H9 (cell line): Measurements from ENCODE around the gene CDKN2C. TPM values are rescaled to one million over a fixed set of nuclear protein-coding genes. Genes with fewer than 3 reads are reported as not detected.

ENCODE experiments used
- DNase-seq: peaks from one replicate; pipeline ENCODE4 v3.0.0-alpha.2; 2017
- H2AFZ ChIP-seq: one replicate; pipeline ENCODE4 v1.6.1; 2013; ENCODE audit warnings: mild to moderate bottlenecking, low read length, control low read depth, moderate library complexity
- H2AK5ac ChIP-seq: 2 replicates; pipeline ENCODE4 v1.6.1; 2013; ENCODE audit warnings: low read length, control low read depth, mixed read lengths; ENCODE audit not compliant: insufficient read length
- H2BK120ac ChIP-seq: one replicate; pipeline ENCODE4 v1.6.1; 2013; ENCODE audit warnings: low read depth, mild to moderate bottlenecking, low read length, control low read depth, inconsistent platforms; ENCODE audit not compliant: poor library complexity, severe bottlenecking
- H2BK12ac ChIP-seq: 2 replicates; pipeline ENCODE4 v1.6.1; 2013; ENCODE audit warnings: low read length, control low read depth, mixed read lengths, low read depth; ENCODE audit not compliant: insufficient read length
- H2BK15ac ChIP-seq: 2 replicates; pipeline ENCODE4 v1.6.1; 2013; ENCODE audit warnings: low read depth, low read length, control low read depth
- H2BK20ac ChIP-seq: one replicate; pipeline ENCODE4 v1.6.1; 2013; ENCODE audit warnings: low read depth, mild to moderate bottlenecking, low read length, control low read depth, inconsistent platforms; ENCODE audit not compliant: poor library complexity, severe bottlenecking
- H2BK5ac ChIP-seq: 2 replicates; pipeline ENCODE4 v1.6.1; 2013; ENCODE audit warnings: low read length, control low read depth, mixed read lengths; ENCODE audit not compliant: insufficient read length
- H3K14ac ChIP-seq: 2 replicates; pipeline ENCODE4 v1.6.1; 2013; ENCODE audit warnings: low read length, control low read depth; ENCODE audit not compliant: insufficient read depth
- H3K18ac ChIP-seq: 2 replicates; pipeline ENCODE4 v1.6.1; 2013; ENCODE audit warnings: low read depth, mild to moderate bottlenecking, mixed read lengths, low read length, control low read depth; ENCODE audit not compliant: insufficient read length
- H3K23ac ChIP-seq: 2 replicates; pipeline ENCODE4 v1.6.1; 2013; ENCODE audit warnings: low read length, control low read depth, mixed read lengths, low read depth; ENCODE audit not compliant: insufficient read length
- H3K23me2 ChIP-seq: 2 replicates; pipeline ENCODE4 v1.6.1; 2013; ENCODE audit warnings: low read depth, mild to moderate bottlenecking, mixed read lengths, low read length, control low read depth; ENCODE audit not compliant: insufficient read length, poor library complexity, severe bottlenecking
- H3K27ac ChIP-seq: 2 replicates; pipeline ENCODE4 v1.5.1; 2013; ENCODE audit warnings: low read length, control low read depth, mixed read lengths, low read depth; ENCODE audit not compliant: insufficient read length
- H3K27me3 ChIP-seq: 2 replicates; pipeline ENCODE4 v1.6.1; 2013; ENCODE audit warnings: low read length, control low read depth, inconsistent platforms; ENCODE audit not compliant: insufficient read depth
- H3K4ac ChIP-seq: 2 replicates; pipeline ENCODE4 v1.6.1; 2013; ENCODE audit warnings: low read depth, mild to moderate bottlenecking, control low read depth, inconsistent platforms, low read length, moderate library complexity
- H3K4me1 ChIP-seq: 2 replicates; pipeline ENCODE4 v1.6.1; 2013; ENCODE audit warnings: low read length, control low read depth, inconsistent platforms; ENCODE audit not compliant: insufficient read depth
- H3K4me2 ChIP-seq: 2 replicates; pipeline ENCODE4 v1.6.1; 2013; ENCODE audit warnings: low read length, control low read depth, mixed read lengths; ENCODE audit not compliant: insufficient read length, insufficient read depth
- H3K56ac ChIP-seq: 2 replicates; pipeline ENCODE4 v1.6.1; 2013; ENCODE audit warnings: low read depth, mild to moderate bottlenecking, mixed read lengths, low read length, control low read depth; ENCODE audit not compliant: insufficient read length
- H3K79me1 ChIP-seq: 2 replicates; pipeline ENCODE4 v1.6.1; 2013; ENCODE audit warnings: low read depth, mild to moderate bottlenecking, moderate library complexity, low read length, control low read depth, inconsistent platforms; ENCODE audit not compliant: insufficient read depth, poor library complexity, severe bottlenecking
- H3K79me2 ChIP-seq: 2 replicates; pipeline ENCODE4 v1.6.1; 2013; ENCODE audit warnings: low read length, control low read depth, inconsistent platforms; ENCODE audit not compliant: insufficient read depth
- H3K9ac ChIP-seq: 2 replicates; pipeline ENCODE4 v1.6.1; 2013; ENCODE audit warnings: low read length, control low read depth, mixed read lengths; ENCODE audit not compliant: insufficient read length; ENCODE audit errors: extremely low read depth
- H3K9me3 ChIP-seq: one replicate; pipeline ENCODE4 v1.6.1; 2013; ENCODE audit warnings: low read depth, low read length, inconsistent platforms; ENCODE audit not compliant: control insufficient read depth
- H3T11ph ChIP-seq: one replicate; pipeline ENCODE4 v1.6.1; 2013; ENCODE audit warnings: mild to moderate bottlenecking, low read length, control low read depth, inconsistent platforms
- H4K20me1 ChIP-seq: one replicate; pipeline ENCODE4 v1.6.1; 2013; ENCODE audit not compliant: control insufficient read depth, insufficient read length, insufficient read depth
- H4K5ac ChIP-seq: 2 replicates; pipeline ENCODE4 v1.6.1; 2013; ENCODE audit warnings: low read depth, mild to moderate bottlenecking, mixed read lengths, low read length, control low read depth; ENCODE audit not compliant: insufficient read length
- H4K8ac ChIP-seq: replicated peaks from 2 replicates; pipeline ENCODE4 v1.6.1; 2013; ENCODE audit warnings: low read length, control low read depth, mixed read lengths, low read depth; ENCODE audit not compliant: insufficient read length
- H4K91ac ChIP-seq: 2 replicates; pipeline ENCODE4 v1.6.1; 2013; ENCODE audit warnings: low read depth, mild to moderate bottlenecking, moderate library complexity, mixed read lengths, low read length, control low read depth; ENCODE audit not compliant: insufficient read length
- H3K27ac Mint-ChIP-seq, 3 experiments: 2 replicates in 2 of 3; 3 replicates in 1 of 3; pipeline ENCODE4 v1.8.0; 2020 to 2021; ENCODE audit warnings: mixed read lengths in 3 of 3, mild to moderate bottlenecking in 1 of 3, moderate library complexity in 1 of 3
- H3K27me3 Mint-ChIP-seq: 2 replicates; pipeline ENCODE4 v1.8.0; 2021; ENCODE audit warnings: low read depth, mild to moderate bottlenecking, moderate library complexity, mixed read lengths
- H3K36me3 Mint-ChIP-seq, 3 experiments: 2 replicates in 2 of 3; 3 replicates in 1 of 3; pipeline ENCODE4 v1.8.0; 2020 to 2021; ENCODE audit warnings: low read depth in 3 of 3, mixed read lengths in 3 of 3; ENCODE audit not compliant: insufficient read depth in 1 of 3
- H3K4me1 Mint-ChIP-seq, 2 experiments: 2 replicates each; pipeline ENCODE4 v1.8.0; 2020; ENCODE audit warnings: mixed read lengths in 2 of 2
- H3K4me3 Mint-ChIP-seq, 2 experiments: 2 replicates in 1 of 2; 3 replicates in 1 of 2; pipeline ENCODE4 v1.8.0; 2020 to 2021; ENCODE audit warnings: mild to moderate bottlenecking in 2 of 2, mixed read lengths in 2 of 2, moderate library complexity in 1 of 2
- H3K9me3 Mint-ChIP-seq, 2 experiments: 2 replicates in 1 of 2; 3 replicates in 1 of 2; pipeline ENCODE4 v1.8.0; 2020; ENCODE audit warnings: mild to moderate bottlenecking in 2 of 2, mixed read lengths in 2 of 2, moderate library complexity in 1 of 2
- CTCF ChIP-seq: fragments of 200-600 bp; sonication (generic); conservative IDR thresholded peaks from 3 replicates; pipeline ENCODE4 v1.8.0; 2021; ENCODE audit warnings: antibody characterized with exemption, mild to moderate bottlenecking
- WGBS: extraction: QIAGEN DNeasy Blood & Tissue Kit; methylation state at CpG from one replicate; pipeline ENCODE4 v1.1.7; 2013; ENCODE audit warnings: missing lambda C conversion rate, low lambda C conversion rate, mixed read lengths; ENCODE audit not compliant: insufficient read length; ENCODE audit errors: extremely low coverage; 5-methylcytosine and 5-hydroxymethylcytosine counted together
- total RNA-seq: library from RNA; stranded (reverse); gene quantifications from 2 replicates; pipeline ENCODE4 v1.2.1, GENCODE V29; 2021

Gene CDKN2C
- total RNA-seq, 1 experiment from 2014 or later, result not detected

DNA sequence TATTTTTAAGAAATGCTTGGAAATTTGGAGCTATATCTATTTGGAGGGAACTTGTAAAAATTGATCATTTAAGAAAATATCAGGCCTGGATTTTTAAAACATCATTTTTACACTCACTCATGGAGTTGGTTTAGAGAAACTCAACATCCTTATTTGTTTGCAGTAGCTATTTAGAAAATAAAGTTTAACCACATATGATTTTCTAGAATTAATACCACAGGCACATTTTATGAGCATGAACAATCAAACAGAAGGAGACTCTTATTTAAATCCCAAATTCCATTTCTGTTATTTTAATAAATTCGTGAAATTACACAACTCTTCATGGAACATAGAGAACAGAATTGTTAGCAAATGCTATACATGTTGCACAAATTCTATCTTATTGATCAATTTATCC, 3.2 kb downstream of the CDKN2C start:
- Histone ChIP-seq H2BK20ac (no peak overlapping the region), H3K23me2 (peaks cover 18% of the 10 kb centered on the region), H3T11ph (no peak overlapping the region), H3K18ac (no peak overlapping the region), H3K4me2 (no peak overlapping the region), H2AK5ac (no peak overlapping the region), H2BK120ac (no peak overlapping the region), H3K79me2 (no peaks in the 10 kb centered on the region), H4K91ac (no peak overlapping the region), H3K27me3 (peaks cover 65% of the 10 kb centered on the region), H3K9me3 (no peaks in the 10 kb centered on the region), H3K79me1 (no peaks in the 10 kb centered on the region), H3K4me1 (0 out of 2 replicates have a peak, but pooled peaks cover 2% of the 10 kb centered on the region), H4K20me1 (no peaks in the 10 kb centered on the region), H3K27ac (no peak overlapping the region), H4K5ac (no peak overlapping the region), H2BK5ac (no peak overlapping the region), H2BK15ac (no peak overlapping the region), H3K14ac (no peak overlapping the region), H3K56ac (no peak overlapping the region), H3K4ac (no peak overlapping the region), H3K9ac (no peak overlapping the region), H2AFZ (no peak overlapping the region), H2BK12ac (no peak overlapping the region), H4K8ac (no peak overlapping the region), H3K23ac (no peak overlapping the region)
- Mint-ChIP-seq H3K27me3 (peaks cover 95% of the 10 kb centered on the region), H3K9me3 (peaks cover 3% of the 10 kb centered on the region in 2 experiments; a peak in 2 of 5 replicates), H3K36me3 (no peaks in the 10 kb centered on the region; a peak in 1 of 7 replicates), H3K27ac (no peak overlapping the region), H3K4me3 (no peak overlapping the region), H3K4me1 (peaks cover 22 to 37% of the 10 kb centered on the region in 2 experiments)
- no peak for TF ChIP-seq CTCF
- WGBS, result no CpG with 5 or more reads among the region's 1 CpG
- DNase-seq, result no peak
